GM23248 (cell line): ENCODE results near the gene EPN2.

Experiments used
- EZH2 ChIP-seq: fragments of 200-600 bp; sonication (generic); IDR thresholded peaks from 2 replicates; pipeline ENCODE4 v1.6.1; 2018; ENCODE audit warnings: antibody characterized with exemption, mild to moderate bottlenecking; ENCODE audit not compliant: insufficient read depth, poor library complexity, severe bottlenecking
- EZH2phosphoT487 ChIP-seq: fragments of 200-600 bp; sonication (generic); IDR thresholded peaks from 2 replicates; pipeline ENCODE4 v1.6.1; 2018; ENCODE audit warnings: antibody characterized with exemption, moderate library complexity, mild to moderate bottlenecking, low read depth; ENCODE audit not compliant: insufficient read depth

GRCh38 chr17:19313746-19314651, 76.8 kb downstream of the EPN2 start:
- no peak for TF ChIP-seq EZH2
- TF ChIP-seq EZH2phosphoT487, result no peak
